ENCODE results near the gene AKAP13.

DNA sequence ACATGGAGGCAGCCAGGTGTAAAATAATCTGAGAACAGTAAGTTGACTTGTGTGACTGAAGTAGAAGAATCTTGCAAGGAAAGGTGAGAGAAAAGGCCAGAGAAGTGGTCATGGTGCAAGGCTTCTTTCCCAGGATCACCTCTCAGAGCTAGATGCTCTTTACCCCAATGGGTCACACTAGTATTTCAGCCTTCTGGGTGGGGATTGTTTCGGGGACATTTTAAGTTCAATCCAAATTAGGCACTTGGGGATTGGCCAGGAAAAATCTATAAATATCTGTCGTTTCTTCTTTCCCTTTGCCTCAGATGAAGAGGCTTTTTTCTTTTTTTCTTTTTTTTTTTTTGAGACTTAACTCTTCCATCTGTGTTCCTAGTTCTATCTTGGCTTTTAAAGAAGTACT lies 226.3 kb downstream of the AKAP13 start:
- TF ChIP-seq, protein P1, sequence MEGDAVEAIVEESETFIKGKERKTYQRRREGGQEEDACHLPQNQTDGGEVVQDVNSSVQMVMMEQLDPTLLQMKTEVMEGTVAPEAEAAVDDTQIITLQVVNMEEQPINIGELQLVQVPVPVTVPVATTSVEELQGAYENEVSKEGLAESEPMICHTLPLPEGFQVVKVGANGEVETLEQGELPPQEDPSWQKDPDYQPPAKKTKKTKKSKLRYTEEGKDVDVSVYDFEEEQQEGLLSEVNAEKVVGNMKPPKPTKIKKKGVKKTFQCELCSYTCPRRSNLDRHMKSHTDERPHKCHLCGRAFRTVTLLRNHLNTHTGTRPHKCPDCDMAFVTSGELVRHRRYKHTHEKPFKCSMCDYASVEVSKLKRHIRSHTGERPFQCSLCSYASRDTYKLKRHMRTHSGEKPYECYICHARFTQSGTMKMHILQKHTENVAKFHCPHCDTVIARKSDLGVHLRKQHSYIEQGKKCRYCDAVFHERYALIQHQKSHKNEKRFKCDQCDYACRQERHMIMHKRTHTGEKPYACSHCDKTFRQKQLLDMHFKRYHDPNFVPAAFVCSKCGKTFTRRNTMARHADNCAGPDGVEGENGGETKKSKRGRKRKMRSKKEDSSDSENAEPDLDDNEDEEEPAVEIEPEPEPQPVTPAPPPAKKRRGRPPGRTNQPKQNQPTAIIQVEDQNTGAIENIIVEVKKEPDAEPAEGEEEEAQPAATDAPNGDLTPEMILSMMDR (IDR thresholded peaks at IDR 0.05), result no peak
- TF ChIP-seq POLR2A (IDR thresholded peaks at IDR 0.05), result no peak
